ENCODE results near the gene GSTM2.

The GSTM2 gene

GRCh38 chr1:109667452-109668122 lies at the start of gene GSTM2:
TSS of gene GSTM2 (plus strand) at chr1:109668057. CDS start at chr1:109668116, 59 bp downstream.
- peak; percentile 85 for DNase-seq

GRCh38 chr1:109618661-109619575 lies 48.9 kb upstream of the GSTM2 start:
- DNase-seq: no peak

- DNase-seq: peak; percentile 73
These were observed 48.1 kb upstream of the GSTM2 start, which contains the start of the genes AMPD2 and GNAT2 for GRCh38 chr1:109619576-109620400. TSS of gene AMPD2 (plus strand) at chr1:109619837. CDS start at chr1:109621176, 1,339 bp downstream. TSS of gene GNAT2 (minus strand) at chr1:109619616. CDS start at chr1:109612870, 6,746 bp downstream.

- DNase-seq: no peak
These were observed 47.5 kb upstream of the GSTM2 start for GRCh38 chr1:109620401-109620791.

- peak; percentile 99 for DNase-seq
These were observed 47.0 kb upstream of the GSTM2 start for GRCh38 chr1:109620841-109621286.

- no peak for DNase-seq
These were observed 46.3 kb upstream of the GSTM2 start for GRCh38 chr1:109621379-109622136.

- DNase-seq: no peak
These were observed 45.5 kb upstream of the GSTM2 start for GRCh38 chr1:109622137-109622892.

- DNase-seq: no peak
These were observed 45.0 kb upstream of the GSTM2 start for GRCh38 chr1:109622895-109623294.

- DNase-seq: no peak
These were observed 44.2 kb upstream of the GSTM2 start for GRCh38 chr1:109623601-109624161.

GRCh38 chr1:109624201-109625010 lies 43.5 kb upstream of the GSTM2 start:
- DNase-seq: no peak

- DNase-seq: no peak
These were observed 42.7 kb upstream of the GSTM2 start for GRCh38 chr1:109625176-109625575.

- no peak for DNase-seq
These were observed 42.0 kb upstream of the GSTM2 start for GRCh38 chr1:109625601-109626560.

GRCh38 chr1:109626682-109627408 lies 41.0 kb upstream of the GSTM2 start:
- DNase-seq: no peak

- no peak for DNase-seq
These were observed 40.0 kb upstream of the GSTM2 start for GRCh38 chr1:109627692-109628399.

GRCh38 chr1:109628540-109629321 lies 39.1 kb upstream of the GSTM2 start:
- DNase-seq: no peak

GRCh38 chr1:109629372-109630030 lies 38.4 kb upstream of the GSTM2 start:
- no peak for DNase-seq

Measured in stimulated activated CD4-positive, alpha-beta T cell treated with anti-CD3 and anti-CD28 coated beads, Interleukin-4, amount 100 ng/mL, for 1 hour (primary cell).